Activated CD8-positive, alpha-beta memory T cell treated with anti-CD3 and anti-CD28 coated beads, Interleukin-2, amount 50 U/mL, for 4 hours (primary cell): Measurements from ENCODE around the gene ZNF860.
"Not testable (repeated sequence)": the region's sequence is repeated elsewhere in the genome, so short reads cannot be mapped to it uniquely, and the experiment has no call there.

Source experiments
- DNase-seq: peaks from one replicate; pipeline ENCODE4 v3.0.0-alpha.2; 2020

ZNF860 gene

DNA sequence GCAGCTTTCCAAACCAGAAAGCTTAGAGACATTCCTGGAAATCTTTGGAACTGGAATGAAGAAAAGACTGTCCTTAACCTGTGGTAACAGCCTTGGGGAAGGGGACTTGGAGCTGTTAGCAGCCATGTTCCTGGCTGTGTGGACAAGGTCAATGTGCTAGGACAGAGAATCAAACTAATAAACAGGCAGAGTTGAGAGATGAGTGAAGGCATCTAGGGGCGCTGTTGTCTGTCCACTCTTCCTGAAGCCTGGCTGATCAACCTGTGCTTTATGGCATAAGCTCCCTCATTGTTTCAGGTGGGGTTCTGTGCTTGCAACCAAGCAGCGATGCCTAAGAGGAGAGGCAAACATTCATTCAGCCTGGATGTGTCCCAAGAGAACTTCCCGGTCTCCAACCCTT is 19.3 kb downstream of the ZNF860 start:
- no peak for DNase-seq

DNA sequence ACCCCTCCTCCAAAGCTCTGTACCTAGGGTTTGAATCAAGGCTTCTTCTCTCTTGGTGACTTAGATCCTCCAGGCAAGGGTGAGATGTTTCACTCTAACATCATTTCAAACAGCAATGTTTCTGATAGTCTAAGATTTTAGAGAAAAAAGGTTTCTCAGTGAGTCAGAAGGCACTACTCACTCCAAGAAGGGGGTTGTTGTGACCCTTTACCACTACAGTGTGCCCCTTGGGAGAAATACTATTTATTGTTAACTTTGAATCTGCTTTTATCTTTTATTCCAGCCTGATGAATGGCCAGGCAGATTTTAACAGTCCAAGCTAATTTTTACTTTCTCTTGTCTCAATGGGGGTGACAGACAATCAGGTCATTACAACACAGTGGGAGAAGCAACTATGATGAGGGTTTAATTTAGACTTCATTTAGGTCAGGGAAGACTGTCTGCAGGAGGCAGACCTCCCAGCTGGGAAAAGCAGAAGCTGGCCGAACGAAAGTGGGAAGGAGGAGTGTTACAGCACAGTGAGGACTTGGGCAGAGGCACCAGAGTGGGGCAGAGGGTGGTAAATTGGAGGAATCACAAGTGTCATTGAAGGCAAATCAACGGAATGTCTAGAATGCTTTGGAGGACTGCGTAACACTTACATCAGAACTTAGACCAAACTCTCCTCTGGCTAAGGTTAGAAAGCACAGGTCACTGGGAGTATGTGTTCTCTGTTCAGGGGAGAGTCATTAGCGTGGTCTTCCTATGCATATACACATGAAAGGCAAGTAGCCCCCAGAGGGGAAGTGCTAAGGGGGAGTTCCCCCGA is 21.2 kb downstream of the ZNF860 start:
- no peak for DNase-seq

DNA sequence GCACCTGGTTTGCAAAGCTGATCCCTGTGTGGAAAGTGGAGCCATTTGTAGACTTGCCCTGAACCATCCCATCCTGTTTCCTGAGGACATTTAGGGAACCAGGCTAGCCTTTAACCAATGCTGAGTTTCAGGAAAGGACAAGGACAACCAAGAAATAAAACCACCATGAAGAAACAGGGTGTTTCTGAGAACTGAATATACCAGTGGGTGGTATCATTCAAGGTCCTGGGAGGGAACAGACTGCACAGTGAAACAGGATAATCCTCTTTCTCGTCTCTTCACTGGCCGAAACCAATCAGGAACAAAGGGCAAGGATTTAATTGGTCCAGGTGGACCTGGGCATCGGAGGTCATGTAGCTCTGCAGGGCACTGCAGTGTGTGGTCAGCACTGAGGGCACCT is 21.8 kb downstream of the ZNF860 start:
- no peak for DNase-seq

DNA sequence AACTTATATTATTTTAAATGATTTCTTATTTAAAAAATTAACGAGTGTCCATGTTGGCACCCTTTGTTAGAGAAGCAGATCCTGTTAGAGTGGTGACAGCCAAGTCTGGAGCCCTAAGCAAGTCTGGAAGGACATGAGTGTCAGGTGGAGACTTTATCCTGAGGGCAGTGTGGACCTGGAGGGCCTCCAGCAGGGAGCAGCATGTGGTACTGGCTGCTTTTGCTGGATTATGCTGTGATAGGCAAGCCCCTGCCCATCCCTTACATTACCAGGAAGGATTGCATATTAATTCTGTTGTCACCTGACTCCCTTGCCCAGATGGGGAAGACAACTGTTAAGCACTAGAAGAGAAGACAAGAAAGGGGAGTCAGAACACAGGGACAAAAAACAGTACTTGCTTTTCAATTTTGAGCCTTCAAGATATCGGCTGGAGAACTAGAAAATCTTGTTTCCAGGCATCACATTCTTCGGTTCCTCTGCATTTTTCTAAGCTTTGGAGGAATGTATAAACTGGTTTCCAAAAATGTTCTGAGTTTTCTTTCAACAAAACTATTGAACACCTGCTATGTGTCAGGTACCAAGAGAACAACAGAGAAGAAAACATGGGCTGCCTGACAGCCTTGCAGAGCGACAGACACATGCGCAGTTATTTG is 22.7 kb downstream of the ZNF860 start:
- no peak for DNase-seq

DNA sequence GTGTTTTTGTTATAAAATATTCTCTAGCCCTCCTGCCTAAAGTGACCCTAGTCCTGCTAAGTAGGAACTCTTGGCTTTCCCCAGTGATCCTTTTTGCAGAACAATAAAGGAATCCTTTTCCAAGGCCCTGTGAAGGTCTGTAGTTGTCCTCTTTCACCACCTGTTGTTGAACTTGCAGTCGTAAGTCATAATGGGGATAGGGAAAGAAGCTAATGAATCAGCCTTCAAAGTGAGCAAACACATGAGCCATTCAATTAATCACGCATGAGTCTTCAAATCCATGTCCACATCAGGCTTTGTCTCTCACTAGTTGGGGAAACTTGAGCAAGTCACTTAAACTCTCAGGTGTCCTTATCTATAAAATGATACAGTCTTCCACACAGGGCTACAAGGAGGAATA is 27.6 kb downstream of the ZNF860 start:
- no peak for DNase-seq

DNA sequence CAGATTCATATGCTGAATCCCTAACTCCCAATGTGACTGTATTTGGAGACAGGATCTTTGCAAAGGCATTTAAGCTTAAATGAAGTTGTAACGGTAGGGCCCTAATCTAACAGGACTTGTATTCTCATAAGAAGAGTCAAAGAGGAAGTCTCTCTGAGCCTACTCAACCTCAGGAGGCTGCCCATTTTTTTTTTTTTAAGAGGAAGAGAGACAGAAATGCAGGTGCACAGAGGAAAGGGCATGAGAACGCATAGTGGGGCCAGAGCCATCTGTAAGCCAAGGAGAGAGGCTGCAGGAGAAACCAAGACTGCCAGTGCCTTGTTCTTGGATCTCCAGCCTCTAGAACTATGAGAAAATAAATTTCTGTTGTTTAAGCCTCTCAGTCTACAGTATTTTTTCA is 28.4 kb downstream of the ZNF860 start:
- DNase-seq, result no peak

DNA sequence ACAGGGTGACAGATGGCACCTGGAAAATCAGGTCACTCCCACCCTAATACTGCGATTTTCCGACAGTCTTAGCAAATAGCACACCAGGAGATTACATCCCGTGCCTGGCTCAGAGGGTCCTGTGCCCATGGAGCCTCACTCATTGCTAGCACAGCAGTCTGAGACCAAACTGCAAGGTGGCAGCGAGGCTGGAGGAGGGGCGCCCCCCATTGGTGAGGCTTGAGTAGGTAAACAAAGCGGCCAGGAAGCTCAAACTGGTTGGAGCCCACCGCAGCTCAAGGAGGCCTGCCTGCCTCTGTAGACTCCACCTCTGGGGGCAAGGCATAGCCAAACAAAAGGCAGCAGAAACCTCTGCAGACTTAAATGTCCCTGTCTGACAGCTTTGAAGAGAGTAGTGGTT is 29.1 kb downstream of the ZNF860 start:
- DNase-seq, result not testable (repeated sequence)

DNA sequence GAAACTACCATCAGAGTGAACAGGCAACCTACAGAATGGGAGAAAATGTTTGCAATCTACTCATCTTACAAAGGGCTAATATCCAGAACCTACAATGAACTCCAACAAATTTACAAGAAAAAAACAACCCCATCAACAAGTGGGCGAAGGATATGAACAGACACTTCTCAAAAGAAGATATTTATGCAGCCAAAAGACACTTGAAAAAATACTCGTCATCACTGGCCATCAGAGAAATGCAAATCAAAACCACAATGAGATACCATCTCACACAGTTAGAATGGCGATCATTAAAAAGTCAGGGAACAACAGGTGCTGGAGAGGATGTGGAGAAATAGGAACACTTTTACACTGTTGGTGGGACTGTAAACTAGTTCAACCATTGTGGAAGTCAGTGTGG is 34.1 kb downstream of the ZNF860 start:
- DNase-seq, result not testable (repeated sequence)

DNA sequence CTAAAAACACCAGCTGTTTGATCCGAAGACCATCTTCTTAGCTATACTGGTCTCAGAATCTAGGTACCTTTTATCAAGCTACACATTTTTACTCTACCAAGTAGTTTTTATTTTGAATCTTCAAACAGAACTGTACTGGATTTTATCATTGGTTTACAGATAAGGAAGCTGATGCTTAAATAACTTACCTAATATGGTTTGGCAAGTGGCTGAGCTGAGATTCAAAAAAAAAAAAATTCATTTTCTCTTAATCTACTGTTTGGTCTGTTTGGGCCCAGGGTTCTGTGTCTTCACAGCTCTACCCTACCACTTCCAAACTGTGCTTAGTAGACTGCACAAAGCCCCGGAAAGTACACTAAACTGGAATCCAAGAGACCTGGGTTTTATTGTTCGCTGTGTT is 35.7 kb downstream of the ZNF860 start:
- no peak for DNase-seq

DNA sequence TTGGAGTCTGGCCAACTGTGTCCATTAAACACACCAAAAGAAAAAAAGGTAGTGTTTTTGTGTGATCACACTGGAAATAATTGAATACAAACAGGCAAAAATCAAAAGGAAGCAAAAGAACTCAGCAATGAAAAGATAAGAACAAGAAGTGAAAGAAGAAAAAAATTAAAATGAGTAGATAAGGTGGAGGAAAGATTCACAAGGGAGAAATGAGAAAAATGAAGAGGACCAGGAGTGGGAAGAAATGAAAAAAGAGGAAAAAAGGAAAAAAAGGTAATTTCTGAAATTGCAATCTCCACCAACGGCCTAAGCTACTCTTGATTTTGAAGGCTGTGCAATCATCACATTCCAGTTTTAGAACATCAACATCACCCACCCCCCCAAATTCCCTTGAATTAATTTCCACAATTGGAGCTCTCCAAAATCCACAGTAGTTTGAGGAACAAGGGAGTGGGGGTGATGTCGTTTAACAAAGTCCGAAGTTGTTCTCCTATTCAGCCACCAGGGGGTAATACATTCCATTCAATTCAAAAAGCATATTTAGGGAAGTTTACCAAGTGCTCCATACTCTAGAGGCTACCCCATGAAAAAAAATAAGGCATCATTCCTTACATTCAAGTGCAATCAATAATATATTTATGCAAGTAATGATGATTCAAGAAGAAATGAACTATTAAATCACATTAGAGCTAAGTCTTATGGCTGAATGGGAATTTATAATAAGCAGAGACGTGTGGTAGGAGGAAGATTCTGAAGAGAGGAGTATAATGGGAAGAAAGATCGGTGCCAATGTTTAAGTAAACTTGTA is 37.4 kb downstream of the ZNF860 start:
- DNase-seq, result no peak

DNA sequence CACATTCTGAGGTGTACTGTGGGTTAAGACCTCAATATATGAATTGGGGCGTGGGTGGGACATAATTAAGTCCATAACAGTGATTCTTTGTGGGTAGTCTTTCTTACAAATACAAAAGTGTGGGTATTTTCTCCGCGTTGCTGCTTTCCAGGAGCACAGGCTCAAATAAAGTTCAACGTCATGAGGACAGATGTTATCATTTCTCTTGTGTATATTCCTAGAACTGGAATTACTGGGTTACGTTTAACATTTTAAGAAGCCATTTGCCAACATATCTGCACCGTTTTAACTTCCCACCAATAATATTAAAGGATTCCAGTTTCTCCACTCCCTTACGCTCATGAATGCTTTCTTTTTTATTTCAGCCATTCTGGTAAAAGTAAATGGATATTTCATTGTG is 39.6 kb downstream of the ZNF860 start:
- no peak for DNase-seq

DNA sequence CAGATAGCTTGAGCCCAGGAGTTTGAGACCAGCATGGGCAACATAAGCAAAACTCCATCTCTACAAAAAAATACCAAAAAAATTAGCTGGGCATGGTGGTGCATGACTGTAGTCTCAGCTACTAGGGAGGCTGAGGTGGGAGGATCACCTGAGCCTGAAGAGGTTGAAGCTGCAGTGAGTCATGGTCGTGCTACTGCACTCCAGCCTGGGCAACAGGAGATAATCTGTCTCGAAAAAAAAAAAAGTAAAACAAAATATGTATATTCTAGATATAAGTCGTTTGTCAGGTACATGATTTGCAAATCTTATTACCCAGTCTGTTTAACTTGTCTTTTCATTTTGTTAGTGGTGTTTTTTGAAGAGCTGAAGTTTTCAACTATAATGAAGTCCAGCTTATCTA is 40.2 kb downstream of the ZNF860 start:
- no peak for DNase-seq

DNA sequence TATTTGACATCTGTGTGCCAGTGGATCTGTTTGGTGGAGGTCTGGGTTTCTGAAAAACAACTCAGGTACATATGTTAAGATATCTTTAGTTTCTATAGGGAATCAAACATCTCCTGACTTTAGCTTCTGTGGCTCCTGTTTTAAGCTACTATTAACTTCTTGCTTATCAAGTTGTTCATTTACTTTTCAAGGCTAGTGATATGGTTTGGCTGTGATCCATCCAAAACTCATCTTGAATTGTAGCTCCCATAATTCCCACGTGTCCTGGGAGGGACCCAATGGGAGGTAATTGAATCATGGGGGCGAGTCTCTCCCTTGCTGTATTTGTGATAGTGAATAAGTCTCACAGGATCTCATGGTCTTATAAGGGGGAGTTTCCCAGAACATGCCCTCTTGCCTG is 41.4 kb downstream of the ZNF860 start:
- DNase-seq, result no peak

DNA sequence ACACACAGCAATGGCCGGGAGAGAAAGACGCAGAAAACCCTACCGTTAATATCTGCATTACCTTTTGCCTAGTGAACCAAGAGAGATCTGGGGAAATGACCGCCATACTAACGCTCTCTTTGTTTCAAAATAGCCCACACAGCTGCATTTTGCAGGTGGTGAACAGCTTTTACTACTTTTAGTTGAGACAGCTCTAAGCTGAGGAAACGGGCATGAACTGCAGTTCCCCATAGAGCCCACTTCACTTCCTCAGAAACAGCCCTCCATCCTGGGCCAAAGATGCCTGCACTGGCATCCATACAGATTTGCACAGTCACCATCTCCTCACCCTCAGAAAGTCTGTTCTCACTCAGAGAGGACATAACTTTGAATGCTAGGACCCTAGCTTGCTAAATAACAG is 45.0 kb downstream of the ZNF860 start:
- DNase-seq, result no peak

DNA sequence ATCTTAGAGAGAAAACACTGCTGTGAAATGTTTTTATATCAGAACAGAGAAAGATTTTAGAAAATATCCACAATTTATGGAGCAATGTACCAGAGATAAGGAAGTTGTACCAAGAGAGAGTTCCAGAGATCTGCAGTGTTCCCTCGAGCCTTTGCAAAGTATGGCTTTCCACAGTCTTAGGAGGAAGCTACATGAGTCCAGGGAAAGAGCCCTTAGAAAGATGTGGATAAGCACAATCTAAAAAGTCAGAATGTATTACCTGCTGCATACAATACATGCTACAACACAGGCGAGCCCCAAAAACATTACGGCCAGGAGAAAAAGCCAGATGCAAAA is 56.4 kb downstream of the ZNF860 start:
- DNase-seq, result no peak

DNA sequence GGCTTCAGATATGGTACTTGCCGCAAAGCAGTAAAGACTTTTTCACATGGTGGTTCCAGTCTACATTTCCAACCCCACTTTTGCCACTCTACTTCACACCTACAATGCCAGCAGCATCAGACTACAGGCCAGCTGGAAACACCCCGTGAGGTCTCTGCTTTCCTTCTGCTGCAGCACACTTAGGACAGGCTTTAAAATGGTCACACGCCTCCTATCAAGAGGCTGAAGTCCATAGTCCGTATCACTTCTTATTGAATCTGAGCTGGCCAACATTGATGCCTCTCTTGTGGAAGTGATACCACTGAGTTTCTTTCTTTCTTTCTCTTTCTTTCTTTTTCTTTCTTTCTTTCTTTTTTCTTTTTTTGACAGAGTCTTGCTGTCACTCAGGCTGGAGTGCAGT is 59.8 kb downstream of the ZNF860 start:
- no peak for DNase-seq
